Endodermal cell (in vitro differentiated cells): ENCODE measurements around the gene RAB20. TPM values are rescaled to one million over a fixed set of nuclear protein-coding genes. Genes with fewer than 3 reads are reported as not detected.

Experiments used
- DNase-seq: peaks from one replicate; pipeline ENCODE4 v3.0.0-alpha.2; 2017
- H3K27ac ChIP-seq: 2 replicates; pipeline ENCODE4 v1.5.1; 2013; ENCODE audit warnings: mild to moderate bottlenecking, low read depth, low read length, moderate library complexity
- H3K27me3 ChIP-seq: 2 replicates; pipeline ENCODE4 v1.6.1; 2013; ENCODE audit warnings: mild to moderate bottlenecking, low read length, moderate library complexity; ENCODE audit not compliant: insufficient read depth, control insufficient read depth, poor library complexity, severe bottlenecking
- H3K36me3 ChIP-seq: 2 replicates; pipeline ENCODE4 v1.7.0; 2013; ENCODE audit warnings: mild to moderate bottlenecking, low read length, moderate library complexity; ENCODE audit not compliant: control insufficient read depth, insufficient read depth
- H3K4me1 ChIP-seq: one replicate; pipeline ENCODE4 v1.7.0; 2013; ENCODE audit warnings: low read length; ENCODE audit not compliant: control insufficient read depth, insufficient read depth
- H3K4me3 ChIP-seq: 2 replicates; pipeline ENCODE4 v1.5.1; 2013; ENCODE audit warnings: mild to moderate bottlenecking, low read length, moderate library complexity
- H3K9ac ChIP-seq: 2 replicates; pipeline ENCODE4 v1.6.1; 2013; ENCODE audit warnings: mild to moderate bottlenecking, low read length, moderate library complexity; ENCODE audit not compliant: poor library complexity, severe bottlenecking; ENCODE audit errors: extremely low read depth
- H3K9me3 ChIP-seq: 2 replicates; pipeline ENCODE4 v1.6.1; 2013; ENCODE audit warnings: mild to moderate bottlenecking, low read length, moderate library complexity; ENCODE audit not compliant: control insufficient read depth
- H3K27ac Mint-ChIP-seq: 2 replicates; pipeline ENCODE4 v1.8.0; 2020; ENCODE audit warnings: mixed read lengths
- H3K27me3 Mint-ChIP-seq: 2 replicates; pipeline ENCODE4 v1.8.0; 2021; ENCODE audit warnings: mild to moderate bottlenecking, mixed read lengths; ENCODE audit not compliant: insufficient read depth
- H3K36me3 Mint-ChIP-seq: 2 replicates; pipeline ENCODE4 v1.8.0; 2020; ENCODE audit warnings: low read depth, mixed read lengths
- H3K4me1 Mint-ChIP-seq: 2 replicates; pipeline ENCODE4 v1.8.0; 2020; ENCODE audit warnings: mixed read lengths
- H3K4me3 Mint-ChIP-seq: 2 replicates; pipeline ENCODE4 v1.8.0; 2020; ENCODE audit warnings: mild to moderate bottlenecking, moderate library complexity, mixed read lengths
- H3K9me3 Mint-ChIP-seq: 2 replicates; pipeline ENCODE4 v1.8.0; 2020; ENCODE audit warnings: mild to moderate bottlenecking, mixed read lengths
- WGBS, 2 experiments: methylation state at CpG; one replicate each; pipeline versions ENCODE4 v1.1.5 to v1.1.7; 2013; ENCODE audit warnings: missing lambda C conversion rate in 2 of 2, mixed read lengths in 1 of 2; ENCODE audit not compliant: insufficient coverage in 1 of 2, insufficient read length in 1 of 2; 5-methylcytosine and 5-hydroxymethylcytosine counted together
- total RNA-seq, 2 donors: library from RNA; stranded (reverse); fragmentation: NEBNext Ultra II Directional in 1 of 2; extraction: Animal tissue kit (Norgen Biotek cat#: 25700) in 1 of 2; gene quantifications; 2 replicates in 1 of 2; 3 replicates in 1 of 2; pipeline ENCODE4 v1.2.1, GENCODE V29; 2021
- TF ChIP-seq, protein P1 (sequence below): fragments of 200-600 bp; sonication (generic); conservative IDR thresholded peaks from 2 replicates; pipeline ENCODE4 v1.5.0; 2021; ENCODE audit warnings: antibody characterized with exemption, mild to moderate bottlenecking

Gene RAB20
- total RNA-seq, 2 donors from 2014 or later: 12.6 to 14.2 TPM

DNA sequence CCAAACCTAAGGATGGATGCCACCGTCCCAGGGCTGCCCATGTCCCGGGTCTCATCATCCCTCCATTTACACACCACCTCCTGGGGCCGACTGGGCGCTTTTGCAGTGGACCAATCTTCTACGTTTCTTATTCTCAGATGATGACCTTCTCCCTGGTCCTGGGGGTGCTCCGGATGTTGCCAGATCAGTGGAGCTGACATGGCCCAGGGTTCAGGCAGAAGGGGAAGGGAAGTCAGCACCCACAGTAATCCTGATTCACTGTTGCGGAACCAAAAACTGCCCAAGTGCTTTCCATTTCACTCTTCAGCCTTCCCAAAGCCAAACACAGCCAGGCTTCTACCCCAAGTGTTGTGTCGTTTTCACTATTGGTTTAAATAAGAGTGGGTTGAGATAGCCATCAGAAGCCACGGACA lies 29.8 kb downstream of the RAB20 start:
- no peaks in the 10 kb centered on the region for H3K9me3 Mint-ChIP-seq
- Histone ChIP-seq H3K27ac (no peak overlapping the region), H3K4me3 (no peak overlapping the region), H3K9ac (no peak overlapping the region), H3K9me3 (peaks cover 18% of the 10 kb centered on the region), H3K27me3 (no peaks in the 10 kb centered on the region), H3K4me1 (no peaks in the 10 kb centered on the region), H3K36me3 (peaks cover 11% of the 10 kb centered on the region)
- TF ChIP-seq, protein P1, sequence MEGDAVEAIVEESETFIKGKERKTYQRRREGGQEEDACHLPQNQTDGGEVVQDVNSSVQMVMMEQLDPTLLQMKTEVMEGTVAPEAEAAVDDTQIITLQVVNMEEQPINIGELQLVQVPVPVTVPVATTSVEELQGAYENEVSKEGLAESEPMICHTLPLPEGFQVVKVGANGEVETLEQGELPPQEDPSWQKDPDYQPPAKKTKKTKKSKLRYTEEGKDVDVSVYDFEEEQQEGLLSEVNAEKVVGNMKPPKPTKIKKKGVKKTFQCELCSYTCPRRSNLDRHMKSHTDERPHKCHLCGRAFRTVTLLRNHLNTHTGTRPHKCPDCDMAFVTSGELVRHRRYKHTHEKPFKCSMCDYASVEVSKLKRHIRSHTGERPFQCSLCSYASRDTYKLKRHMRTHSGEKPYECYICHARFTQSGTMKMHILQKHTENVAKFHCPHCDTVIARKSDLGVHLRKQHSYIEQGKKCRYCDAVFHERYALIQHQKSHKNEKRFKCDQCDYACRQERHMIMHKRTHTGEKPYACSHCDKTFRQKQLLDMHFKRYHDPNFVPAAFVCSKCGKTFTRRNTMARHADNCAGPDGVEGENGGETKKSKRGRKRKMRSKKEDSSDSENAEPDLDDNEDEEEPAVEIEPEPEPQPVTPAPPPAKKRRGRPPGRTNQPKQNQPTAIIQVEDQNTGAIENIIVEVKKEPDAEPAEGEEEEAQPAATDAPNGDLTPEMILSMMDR: no peak
- no peak for DNase-seq
- no peak overlapping the region for H3K4me3 Mint-ChIP-seq
- no peaks in the 10 kb centered on the region for H3K27me3 Mint-ChIP-seq
- H3K4me1 Mint-ChIP-seq: peaks cover 17% of the 10 kb centered on the region
- peak overlapping the region; percentile 55 for H3K27ac Mint-ChIP-seq
- peaks cover 18% of the 10 kb centered on the region for H3K36me3 Mint-ChIP-seq
- 92 to 95% methylated on average over 6 to 9 of the region's 9 CpGs for WGBS, 2 experiments

DNA sequence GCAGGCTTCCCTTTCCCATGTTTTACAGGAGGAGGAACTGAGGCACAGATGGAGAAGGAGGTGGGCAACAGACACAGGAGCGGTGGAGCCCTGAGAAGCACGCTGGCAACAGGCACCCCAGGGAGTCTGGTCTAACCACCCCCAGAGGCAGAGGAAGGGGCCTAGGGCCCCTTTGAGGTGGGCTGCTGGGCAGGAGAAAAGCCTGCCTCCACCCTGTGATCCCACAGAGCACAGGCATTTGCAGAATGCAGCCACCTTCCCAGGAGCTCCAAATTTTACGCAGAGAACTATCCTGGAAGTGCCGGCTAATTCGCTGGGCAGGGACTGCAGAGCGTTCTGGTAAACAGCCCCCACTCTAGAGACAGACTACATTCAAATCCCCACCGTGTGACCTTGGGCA lies 30.4 kb downstream of the RAB20 start:
- Histone ChIP-seq H3K9ac (no peak overlapping the region), H3K4me1 (no peaks in the 10 kb centered on the region), H3K27ac (no peak overlapping the region), H3K36me3 (peaks cover 11% of the 10 kb centered on the region), H3K9me3 (peaks cover 18% of the 10 kb centered on the region), H3K4me3 (peak overlapping the region; percentile 35), H3K27me3 (no peaks in the 10 kb centered on the region)
- H3K9me3 Mint-ChIP-seq: no peaks in the 10 kb centered on the region
- peak overlapping the region; percentile 40 for H3K27ac Mint-ChIP-seq
- peaks cover 18% of the 10 kb centered on the region for H3K36me3 Mint-ChIP-seq
- H3K4me3 Mint-ChIP-seq: no peak overlapping the region
- peaks cover 17% of the 10 kb centered on the region for H3K4me1 Mint-ChIP-seq
- DNase-seq: no peak
- TF ChIP-seq, protein P1: no peak
- WGBS, 2 experiments: 93 to 94% methylated on average over 6 to 7 of the region's 7 CpGs
- no peaks in the 10 kb centered on the region for H3K27me3 Mint-ChIP-seq

DNA sequence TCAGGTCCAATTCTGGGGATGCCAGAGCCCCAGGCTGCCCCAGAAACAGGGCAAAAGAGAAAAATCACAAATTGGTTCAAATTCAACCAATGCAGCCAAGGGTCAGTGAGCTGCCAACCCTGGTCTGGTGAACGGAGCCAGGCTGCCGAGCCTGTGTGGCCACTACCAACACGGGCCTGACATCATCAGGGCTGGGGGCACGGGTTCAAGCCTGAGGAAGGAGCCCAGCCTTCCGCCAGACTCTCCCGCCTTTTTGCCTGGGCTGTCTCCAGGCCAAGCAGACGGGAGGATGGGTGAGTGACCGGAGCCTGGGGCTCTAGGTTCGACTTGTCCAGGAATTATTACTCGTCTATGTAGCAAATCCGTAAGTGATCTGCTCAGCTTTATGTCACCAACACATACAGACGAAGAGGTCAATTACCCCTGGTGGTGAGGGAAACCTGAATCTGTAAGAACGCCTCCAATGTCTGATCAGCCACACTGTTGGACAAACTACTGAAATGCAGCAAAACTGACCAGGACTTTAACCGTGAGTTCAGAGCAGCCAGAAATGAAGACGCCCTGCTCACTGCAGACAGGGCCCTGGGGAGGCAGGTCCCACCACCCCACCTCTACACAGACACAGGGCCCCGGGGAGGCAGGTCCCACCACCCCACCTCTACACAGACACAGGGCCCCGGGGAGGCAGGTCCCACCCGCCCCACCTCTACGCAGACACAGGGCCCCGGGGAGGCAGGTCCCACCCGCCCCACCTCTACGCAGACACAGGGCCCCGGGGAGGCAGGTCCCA lies 31.8 kb downstream of the RAB20 start:
- Histone ChIP-seq H3K4me1 (no peaks in the 10 kb centered on the region), H3K9me3 (peaks cover 18% of the 10 kb centered on the region), H3K27me3 (no peaks in the 10 kb centered on the region), H3K9ac (no peak overlapping the region), H3K27ac (peak overlapping the region; percentile 10), H3K36me3 (peaks cover 7% of the 10 kb centered on the region), H3K4me3 (no peak overlapping the region)
- H3K4me1 Mint-ChIP-seq: peaks cover 24% of the 10 kb centered on the region
- H3K4me3 Mint-ChIP-seq: no peak overlapping the region
- no peak for DNase-seq
- H3K36me3 Mint-ChIP-seq: peaks cover 13% of the 10 kb centered on the region
- no peaks in the 10 kb centered on the region for H3K9me3 Mint-ChIP-seq
- WGBS, 2 experiments: 73 to 90% methylated on average over 11 to 15 of the region's 23 CpGs
- TF ChIP-seq, protein P1: no peak
- H3K27ac Mint-ChIP-seq: peak overlapping the region; percentile 55
- H3K27me3 Mint-ChIP-seq: no peaks in the 10 kb centered on the region
